Left hindlimb (tissue), 1 donor: ENCODE measurements around the gene ITK.

Experiments used
- DNase-seq: peaks from one replicate; pipeline ENCODE4 v3.0.0-alpha.2; 2018

ITK gene

GRCh38 chr5:157284458-157285212 lies 104.0 kb downstream of the ITK start:
- DNase-seq: no peak

- no peak for DNase-seq
Observed at GRCh38 chr5:157285310-157286035, 104.8 kb downstream of the ITK start.

- no peak for DNase-seq
Observed at GRCh38 chr5:157286761-157287211, 106.1 kb downstream of the ITK start.

- no peak for DNase-seq
Observed at GRCh38 chr5:157288405-157289163, 107.9 kb downstream of the ITK start.

- DNase-seq: no peak
Observed at GRCh38 chr5:157289164-157289819, 108.7 kb downstream of the ITK start.

GRCh38 chr5:157290156-157290980 lies 109.7 kb downstream of the ITK start:
- DNase-seq: no peak

GRCh38 chr5:157290981-157291711 lies 110.5 kb downstream of the ITK start:
- no peak for DNase-seq

GRCh38 chr5:157292599-157292998 lies 112.0 kb downstream of the ITK start:
- DNase-seq: no peak

GRCh38 chr5:157294407-157295091 lies 113.9 kb downstream of the ITK start:
- DNase-seq: no peak

- DNase-seq: no peak
Observed at GRCh38 chr5:157295247-157295646, 114.6 kb downstream of the ITK start.

- no peak for DNase-seq
Observed at GRCh38 chr5:157300564-157300963, 119.9 kb downstream of the ITK start.

- DNase-seq: no peak
Observed at GRCh38 chr5:157301066-157301465, 120.4 kb downstream of the ITK start.

- DNase-seq: no peak
Observed at GRCh38 chr5:157303023-157303422, 122.4 kb downstream of the ITK start.

GRCh38 chr5:157303667-157304327 lies 123.2 kb downstream of the ITK start:
- DNase-seq: no peak
